SK-N-SH treated with all-trans-retinoic acid at 6 μM for 48 hours (cell line): Measurements from ENCODE around the gene CGNL1.

Experiments used
- ATAC-seq: fragments of 200-7000 bp; cut with Tn5 transposase; 3 replicates; pipeline ENCODE4 v1.9.1; 2020; ENCODE audit warnings: mild to moderate bottlenecking, moderate library complexity
- ARNTL ChIP-seq: fragments of 450-650 bp; formaldehyde crosslinking; IDR thresholded peaks from 2 replicates; pipeline ENCODE4 v1.5.0; 2020; ENCODE audit warnings: low read depth, mild to moderate bottlenecking, moderate library complexity, borderline replicate concordance
- BACH2 ChIP-seq: fragments of 250-450 bp; sonication (Bioruptor Pico); IDR thresholded peaks from 2 replicates; pipeline ENCODE4 v1.9.0; 2021; ENCODE audit warnings: mild to moderate bottlenecking, borderline replicate concordance
- CREB5 ChIP-seq: fragments of 250-450 bp; sonication (Bioruptor Pico); IDR thresholded peaks from 2 replicates; pipeline ENCODE4 v1.5.1; 2020; ENCODE audit warnings: low read depth, mild to moderate bottlenecking, moderate library complexity
- CSDC2 ChIP-seq: fragments of 250-450 bp; sonication (Bioruptor Pico); IDR thresholded peaks from 2 replicates; pipeline ENCODE4 v1.5.0; 2020; ENCODE audit warnings: mild to moderate bottlenecking, moderate library complexity
- CSRNP3 ChIP-seq: fragments of 250-450 bp; sonication (Bioruptor Pico); IDR thresholded peaks from 2 replicates; pipeline ENCODE4 v1.5.1; 2021; ENCODE audit warnings: mild to moderate bottlenecking, moderate library complexity
- ESRRG ChIP-seq: fragments of 250-450 bp; sonication (Bioruptor Pico); IDR thresholded peaks from 2 replicates; pipeline ENCODE4 v1.6.1; 2021; ENCODE audit warnings: mild to moderate bottlenecking
- GLIS3 ChIP-seq: fragments of 250-450 bp; sonication (Bioruptor Pico); IDR thresholded peaks from 2 replicates; pipeline ENCODE4 v1.5.0; 2020; ENCODE audit warnings: mild to moderate bottlenecking, moderate library complexity
- ISL1 ChIP-seq: fragments of 250-450 bp; sonication (Bioruptor Pico); IDR thresholded peaks from 2 replicates; pipeline ENCODE4 v2.1.2; 2022; ENCODE audit warnings: mild to moderate bottlenecking, moderate library complexity
- OSR1 ChIP-seq: fragments of 250-450 bp; sonication (Bioruptor Pico); IDR thresholded peaks from 2 replicates; pipeline ENCODE4 v1.8.0; 2022; ENCODE audit warnings: moderate library complexity, mild to moderate bottlenecking, inconsistent platforms
- PATZ1 ChIP-seq: fragments of 250-450 bp; sonication (Bioruptor Pico); IDR thresholded peaks from 2 replicates; pipeline ENCODE4 v1.8.0; 2020; ENCODE audit warnings: mild to moderate bottlenecking, moderate library complexity, borderline replicate concordance
- POU6F1 ChIP-seq: fragments of 250-450 bp; sonication (Bioruptor Pico); IDR thresholded peaks from 2 replicates; pipeline ENCODE4 v1.8.0; 2021; ENCODE audit warnings: low read depth, mild to moderate bottlenecking, moderate library complexity, borderline replicate concordance
- PPARA ChIP-seq: fragments of 250-450 bp; sonication (Bioruptor Pico); IDR thresholded peaks from 2 replicates; pipeline ENCODE4 v1.5.0; 2020; ENCODE audit warnings: mild to moderate bottlenecking, borderline replicate concordance
- RARB ChIP-seq: fragments of 250-450 bp; sonication (Bioruptor Pico); IDR thresholded peaks from 2 replicates; pipeline ENCODE4 v1.8.0; 2021; ENCODE audit warnings: mild to moderate bottlenecking, moderate library complexity
- SNAI2 ChIP-seq: fragments of 250-450 bp; sonication (Bioruptor Pico); IDR thresholded peaks from 2 replicates; pipeline ENCODE4 v1.5.0; 2020; ENCODE audit warnings: mild to moderate bottlenecking, moderate library complexity
- TCF4 ChIP-seq: fragments of 250-450 bp; sonication (Bioruptor Pico); IDR thresholded peaks from 2 replicates; pipeline ENCODE4 v1.8.0; 2021; ENCODE audit warnings: mild to moderate bottlenecking, moderate library complexity, borderline replicate concordance
- TOX ChIP-seq: fragments of 250-450 bp; sonication (Bioruptor Pico); IDR thresholded peaks from 2 replicates; pipeline ENCODE4 v1.8.0; 2021; ENCODE audit warnings: mild to moderate bottlenecking, moderate library complexity, borderline replicate concordance
- TSHZ2 ChIP-seq: fragments of 250-450 bp; sonication (Bioruptor Pico); IDR thresholded peaks from 2 replicates; pipeline ENCODE4 v1.5.0; 2020; ENCODE audit warnings: mild to moderate bottlenecking, moderate library complexity
- ZFP3 ChIP-seq: fragments of 250-450 bp; sonication (Bioruptor Pico); IDR thresholded peaks from 2 replicates; pipeline ENCODE4 v1.5.0; 2020; ENCODE audit warnings: mild to moderate bottlenecking, moderate library complexity
- ZFP30 ChIP-seq: fragments of 450-650 bp; formaldehyde crosslinking; IDR thresholded peaks from 2 replicates; pipeline ENCODE4 v1.5.0; 2022; ENCODE audit warnings: mild to moderate bottlenecking, moderate library complexity
- ZNF565 ChIP-seq: fragments of 450-650 bp; formaldehyde crosslinking; conservative IDR thresholded peaks from 2 replicates; pipeline ENCODE4 v1.5.0; 2020; ENCODE audit warnings: low read depth, mild to moderate bottlenecking, moderate library complexity
- ZNF70 ChIP-seq: fragments of 450-650 bp; formaldehyde crosslinking; IDR thresholded peaks from 2 replicates; pipeline ENCODE4 v1.5.0; 2020; ENCODE audit warnings: mild to moderate bottlenecking, moderate library complexity
- ZNF8 ChIP-seq: fragments of 450-650 bp; formaldehyde crosslinking; IDR thresholded peaks from 2 replicates; pipeline ENCODE4 v1.5.0; 2020; ENCODE audit warnings: mild to moderate bottlenecking, moderate library complexity

Gene CGNL1

GRCh38 chr15:57485869-57486268 lies 109.6 kb downstream of the CGNL1 start:
- no peak for TF ChIP-seq ESRRG (CRISPR knock-in tag)
- TF ChIP-seq ZFP30 (CRISPR knock-in tag), result no peak
- TF ChIP-seq TCF4 (CRISPR knock-in tag), result no peak
- no peak for TF ChIP-seq OSR1 (CRISPR knock-in tag)
- no peak for TF ChIP-seq CSRNP3
- no peak for TF ChIP-seq ZFP3
- no peak for TF ChIP-seq TOX
- no peak for TF ChIP-seq POU6F1 (CRISPR knock-in tag)
- no peak for TF ChIP-seq PATZ1 (CRISPR knock-in tag)
- TF ChIP-seq RARB (CRISPR knock-in tag), result no peak
- no peak for TF ChIP-seq TSHZ2 (CRISPR knock-in tag)
- TF ChIP-seq PPARA, result no peak
- peak; percentile 100 for ATAC-seq

- TF ChIP-seq ISL1 (CRISPR knock-in tag) (no peak), ARNTL (CRISPR knock-in tag) (no peak), ZFP3 (no peak), CSRNP3 (no peak), POU6F1 (CRISPR knock-in tag) (no peak), GLIS3 (CRISPR knock-in tag) (no peak), ZNF70 (CRISPR knock-in tag) (no peak), TCF4 (CRISPR knock-in tag) (no peak), PATZ1 (CRISPR knock-in tag) (no peak), ZNF8 (CRISPR knock-in tag) (no peak), RARB (CRISPR knock-in tag) (no peak), OSR1 (CRISPR knock-in tag) (no peak), BACH2 (CRISPR knock-in tag) (no peak), SNAI2 (CRISPR knock-in tag) (no peak), ZNF565 (CRISPR knock-in tag) (no peak), CREB5 (no peak), PPARA (no peak), CSDC2 (no peak), ESRRG (CRISPR knock-in tag) (no peak)
- ATAC-seq, result no peak
Measured at GRCh38 chr15:57486833-57487232, 110.5 kb downstream of the CGNL1 start.
